NCI-H82 treated with DMSO at 0.1 percent for 48 hours (cell line): ENCODE results near the gene P4HB.
"Not testable (repeated sequence)": the region's sequence is repeated elsewhere in the genome, so short reads cannot be mapped to it uniquely, and the experiment has no call there.

Source experiments
- DNase-seq: peaks from one replicate; lab custom pipeline; 2025; ENCODE audit not compliant: unreplicated experiment; lab: John Stamatoyannopoulos, UW

Gene P4HB

GRCh38 chr17:81846743-81847689 is 13.3 kb downstream of the P4HB start:
- DNase-seq: no peak

- no peak for DNase-seq
These were observed 14.2 kb downstream of the P4HB start for GRCh38 chr17:81845881-81846742.

GRCh38 chr17:81845361-81845760 is 15.0 kb downstream of the P4HB start:
- no peak for DNase-seq

- DNase-seq: no peak
These were observed 15.4 kb downstream of the P4HB start for GRCh38 chr17:81844887-81845286.

- DNase-seq: no peak
These were observed 15.9 kb downstream of the P4HB start for GRCh38 chr17:81844327-81844851.

- DNase-seq: no peak
These were observed 16.5 kb downstream of the P4HB start for GRCh38 chr17:81843713-81844326.

- DNase-seq: no peak
These were observed 17.4 kb downstream of the P4HB start for GRCh38 chr17:81842725-81843504.

- no peak for DNase-seq
These were observed 18.0 kb downstream of the P4HB start for GRCh38 chr17:81842378-81842724.

GRCh38 chr17:81841866-81842265 is 18.5 kb downstream of the P4HB start:
- DNase-seq: no peak

GRCh38 chr17:81840826-81841778 is 19.2 kb downstream of the P4HB start:
- DNase-seq: no peak

- not testable (repeated sequence) for DNase-seq
These were observed 20.3 kb downstream of the P4HB start for GRCh38 chr17:81840059-81840458.

GRCh38 chr17:81839301-81839700 is 21.0 kb downstream of the P4HB start:
- DNase-seq: no peak

GRCh38 chr17:81838753-81839255 is 21.5 kb downstream of the P4HB start:
- no peak for DNase-seq

- DNase-seq: no peak
These were observed 22.7 kb downstream of the P4HB start for GRCh38 chr17:81837641-81838040.

GRCh38 chr17:81834831-81835267 is 25.5 kb downstream of the P4HB start, which contains the start of gene PPP1R27:
TSS of gene PPP1R27 (minus strand) at chr17:81835050. CDS start at chr17:81834953, 97 bp downstream.
- DNase-seq: no peak

- no peak for DNase-seq
These were observed 26.2 kb downstream of the P4HB start for GRCh38 chr17:81833921-81834830.

- DNase-seq: peak; percentile 76
These were observed 27.0 kb downstream of the P4HB start, which contains the start of gene MCRIP1 for GRCh38 chr17:81833160-81833920. TSS of gene MCRIP1 (minus strand) at chr17:81833291. CDS start at chr17:81824506, 8,785 bp downstream.
